Esophagus muscularis mucosa (tissue), 4 donors: ENCODE results near the gene DAB2IP. TPM values are rescaled to one million over a fixed set of nuclear protein-coding genes. Genes with fewer than 3 reads are reported as not detected.

Experiments used
- DNase-seq: peaks from one replicate; pipeline ENCODE4 v3.0.0-alpha.2; 2017; ENCODE audit errors: extremely low spot score
- H3K27ac ChIP-seq, 4 donors: fragments of 200-600 bp; sonication (generic); replicated peaks in 1 of 4; 1 replicate in 3 of 4; 2 replicates in 1 of 4; pipeline ENCODE4 v1.5.1; 2016 to 2019; ENCODE audit warnings: mild to moderate bottlenecking in 1 of 4
- H3K27me3 ChIP-seq, 4 donors: fragments of 200-600 bp; sonication (generic); one replicate each; pipeline versions ENCODE4 v1.5.1 to v1.6.0; 2016 to 2019
- H3K36me3 ChIP-seq, 4 donors: fragments of 200-600 bp; sonication (generic); one replicate each; pipeline ENCODE4 v1.5.1; 2016 to 2019
- H3K4me1 ChIP-seq, 4 donors: fragments of 200-600 bp; sonication (generic); one replicate each; pipeline ENCODE4 v1.5.1; 2016 to 2019
- H3K4me3 ChIP-seq, 4 donors: fragments of 200-600 bp; sonication (generic); 1 replicate in 2 of 4; 2 replicates in 2 of 4; pipeline ENCODE4 v1.5.1; 2016 to 2019; ENCODE audit warnings: mild to moderate bottlenecking in 4 of 4, moderate library complexity in 1 of 4
- H3K9me3 ChIP-seq, 4 donors: fragments of 200-600 bp; sonication (generic); 1 replicate in 3 of 4; 2 replicates in 1 of 4; pipeline ENCODE4 v1.5.1; 2016 to 2019
- CTCF ChIP-seq, 3 experiments: fragments of 200-600 bp in 2 of 3; fragments of 450-650 bp in 1 of 3; sonication (generic) in 2 of 3; IDR thresholded peaks; one replicate each; pipeline ENCODE4 v1.5.1; 2017 to 2019; ENCODE audit warnings: antibody characterized with exemption in 3 of 3, mild to moderate bottlenecking in 2 of 3, moderate library complexity in 1 of 3
- EP300 ChIP-seq: sonication (generic); formaldehyde crosslinking; IDR thresholded peaks from one replicate; pipeline ENCODE4 v1.6.1; 2017; ENCODE audit warnings: antibody characterized with exemption
- POLR2A ChIP-seq: fragments of 450-650 bp; IDR thresholded peaks from one replicate; pipeline ENCODE4 v1.6.1; 2017; ENCODE audit warnings: antibody characterized with exemption, moderate library complexity, mild to moderate bottlenecking, low read depth
- POLR2AphosphoS5 ChIP-seq, 2 donors: sonication (generic); formaldehyde crosslinking; IDR thresholded peaks; one replicate each; pipeline ENCODE4 v1.6.1; 2017; ENCODE audit warnings: antibody characterized with exemption in 2 of 2
- WGBS: methylation state at CpG from one replicate; pipeline ENCODE4 v1.1.5; 2018; 5-methylcytosine and 5-hydroxymethylcytosine counted together
- intact Hi-C: fragments of 100-400 bp; cut with DNase I; formaldehyde crosslinking; loops from one replicate; pipeline ENCODE4 v1.15.1; 2023
- total RNA-seq, 4 donors: library from RNA; depleted of rRNA; stranded (reverse); fragments of >200 nt; gene quantifications; one replicate each; pipeline versions ENCODE4 v1.1.0 to v1.2.1, GENCODE V29; 2016

Gene DAB2IP
- total RNA-seq, 4 donors from 2014 or later, result 41.7 to 102 (median 62.4) TPM

- Histone ChIP-seq H3K27ac (no peak overlapping the region), H3K27me3 (no peaks in the 10 kb centered on the region), H3K9me3 (no peaks in the 10 kb centered on the region), H3K36me3 (no peaks in the 10 kb centered on the region), H3K4me3 (no peak overlapping the region), H3K4me1 (no peaks in the 10 kb centered on the region)
- DNase-seq, result no peak
- intact Hi-C loops, result no loop called here
- WGBS, result 100% methylated on average over 3 of the region's 3 CpGs
- no peak for TF ChIP-seq EP300
- no peak for TF ChIP-seq CTCF (IDR thresholded peaks at IDR 0.05)
- no peak for TF ChIP-seq POLR2AphosphoS5 (IDR thresholded peaks at IDR 0.05)
- no peak for TF ChIP-seq POLR2A
Measured at GRCh38 chr9:121831869-121832268, 180.4 kb downstream of the DAB2IP start.

- Histone ChIP-seq H3K4me3 (no peak overlapping the region), H3K27me3 (no peaks in the 10 kb centered on the region), H3K27ac (no peak overlapping the region), H3K36me3 (no peaks in the 10 kb centered on the region), H3K4me1 (peaks cover 0 to 10% (median 7%) of the 10 kb centered on the region in 4 donors), H3K9me3 (no peaks in the 10 kb centered on the region)
- intact Hi-C loops, result no loop called here
- no peak for DNase-seq
- 90% methylated on average over 9 of the region's 9 CpGs for WGBS
- TF ChIP-seq POLR2A (no peak), CTCF (IDR thresholded peaks at IDR 0.05) (no peak), EP300 (no peak)
Measured at GRCh38 chr9:121833061-121833460, 181.6 kb downstream of the DAB2IP start.

Other genes starting within 250 kb of the DAB2IP start
- 10 to 100 TPM in 2 of 4 donors, 1 to 10 TPM in 2; 5.6 to 18.7 (median 9.5) TPM for gene GGTA1, start 151.8 kb upstream of the DAB2IP start, total RNA-seq